SK-N-SH treated with all-trans-retinoic acid at 6 μM for 48 hours (cell line): ENCODE measurements around the gene TXLNG.

Source experiments
- ATAC-seq: fragments of 200-7000 bp; cut with Tn5 transposase; 3 replicates; pipeline ENCODE4 v1.9.1; 2020; ENCODE audit warnings: mild to moderate bottlenecking, moderate library complexity
- BACH2 ChIP-seq: fragments of 250-450 bp; sonication (Bioruptor Pico); IDR thresholded peaks from 2 replicates; pipeline ENCODE4 v1.9.0; 2021; ENCODE audit warnings: mild to moderate bottlenecking, borderline replicate concordance
- CSDC2 ChIP-seq: fragments of 250-450 bp; sonication (Bioruptor Pico); IDR thresholded peaks from 2 replicates; pipeline ENCODE4 v1.5.0; 2020; ENCODE audit warnings: mild to moderate bottlenecking, moderate library complexity
- ESRRG ChIP-seq: fragments of 250-450 bp; sonication (Bioruptor Pico); IDR thresholded peaks from 2 replicates; pipeline ENCODE4 v1.6.1; 2021; ENCODE audit warnings: mild to moderate bottlenecking
- GLIS3 ChIP-seq: fragments of 250-450 bp; sonication (Bioruptor Pico); IDR thresholded peaks from 2 replicates; pipeline ENCODE4 v1.5.0; 2020; ENCODE audit warnings: mild to moderate bottlenecking, moderate library complexity
- ISL1 ChIP-seq: fragments of 250-450 bp; sonication (Bioruptor Pico); IDR thresholded peaks from 2 replicates; pipeline ENCODE4 v2.1.2; 2022; ENCODE audit warnings: mild to moderate bottlenecking, moderate library complexity
- OSR1 ChIP-seq: fragments of 250-450 bp; sonication (Bioruptor Pico); IDR thresholded peaks from 2 replicates; pipeline ENCODE4 v1.8.0; 2022; ENCODE audit warnings: moderate library complexity, mild to moderate bottlenecking, inconsistent platforms
- PPARA ChIP-seq: fragments of 250-450 bp; sonication (Bioruptor Pico); IDR thresholded peaks from 2 replicates; pipeline ENCODE4 v1.5.0; 2020; ENCODE audit warnings: mild to moderate bottlenecking, borderline replicate concordance
- RARB ChIP-seq: fragments of 250-450 bp; sonication (Bioruptor Pico); IDR thresholded peaks from 2 replicates; pipeline ENCODE4 v1.8.0; 2021; ENCODE audit warnings: mild to moderate bottlenecking, moderate library complexity
- SNAI2 ChIP-seq: fragments of 250-450 bp; sonication (Bioruptor Pico); IDR thresholded peaks from 2 replicates; pipeline ENCODE4 v1.5.0; 2020; ENCODE audit warnings: mild to moderate bottlenecking, moderate library complexity
- TCF4 ChIP-seq: fragments of 250-450 bp; sonication (Bioruptor Pico); IDR thresholded peaks from 2 replicates; pipeline ENCODE4 v1.8.0; 2021; ENCODE audit warnings: mild to moderate bottlenecking, moderate library complexity, borderline replicate concordance
- TOX ChIP-seq: fragments of 250-450 bp; sonication (Bioruptor Pico); IDR thresholded peaks from 2 replicates; pipeline ENCODE4 v1.8.0; 2021; ENCODE audit warnings: mild to moderate bottlenecking, moderate library complexity, borderline replicate concordance
- ZC3H10 ChIP-seq: fragments of 250-450 bp; sonication (Bioruptor Pico); IDR thresholded peaks from 2 replicates; pipeline ENCODE4 v1.5.1; 2021; ENCODE audit warnings: mild to moderate bottlenecking, moderate library complexity
- ZFP30 ChIP-seq: fragments of 450-650 bp; formaldehyde crosslinking; IDR thresholded peaks from 2 replicates; pipeline ENCODE4 v1.5.0; 2022; ENCODE audit warnings: mild to moderate bottlenecking, moderate library complexity
- ZNF565 ChIP-seq: fragments of 450-650 bp; formaldehyde crosslinking; conservative IDR thresholded peaks from 2 replicates; pipeline ENCODE4 v1.5.0; 2020; ENCODE audit warnings: low read depth, mild to moderate bottlenecking, moderate library complexity
- ZNF8 ChIP-seq: fragments of 450-650 bp; formaldehyde crosslinking; IDR thresholded peaks from 2 replicates; pipeline ENCODE4 v1.5.0; 2020; ENCODE audit warnings: mild to moderate bottlenecking, moderate library complexity
- TF ChIP-seq, protein P1 (sequence below): fragments of 250-450 bp; sonication (Bioruptor Pico); IDR thresholded peaks from 2 replicates; pipeline ENCODE4 v1.5.1; 2021; ENCODE audit warnings: mild to moderate bottlenecking, moderate library complexity
- TF ChIP-seq, protein P2 (sequence below): fragments of 250-450 bp; sonication (Bioruptor Pico); IDR thresholded peaks from 2 replicates; pipeline ENCODE4 v1.5.0; 2020; ENCODE audit warnings: mild to moderate bottlenecking, moderate library complexity
- TF ChIP-seq, protein P3 (sequence below): fragments of 250-450 bp; sonication (Bioruptor Pico); IDR thresholded peaks from 2 replicates; pipeline ENCODE4 v1.8.0; 2020; ENCODE audit warnings: mild to moderate bottlenecking, moderate library complexity, borderline replicate concordance
- TF ChIP-seq, protein P4 (sequence below): fragments of 250-450 bp; sonication (Bioruptor Pico); IDR thresholded peaks from 2 replicates; pipeline ENCODE4 v1.5.1; 2020; ENCODE audit warnings: low read depth, mild to moderate bottlenecking, moderate library complexity

TXLNG gene

DNA sequence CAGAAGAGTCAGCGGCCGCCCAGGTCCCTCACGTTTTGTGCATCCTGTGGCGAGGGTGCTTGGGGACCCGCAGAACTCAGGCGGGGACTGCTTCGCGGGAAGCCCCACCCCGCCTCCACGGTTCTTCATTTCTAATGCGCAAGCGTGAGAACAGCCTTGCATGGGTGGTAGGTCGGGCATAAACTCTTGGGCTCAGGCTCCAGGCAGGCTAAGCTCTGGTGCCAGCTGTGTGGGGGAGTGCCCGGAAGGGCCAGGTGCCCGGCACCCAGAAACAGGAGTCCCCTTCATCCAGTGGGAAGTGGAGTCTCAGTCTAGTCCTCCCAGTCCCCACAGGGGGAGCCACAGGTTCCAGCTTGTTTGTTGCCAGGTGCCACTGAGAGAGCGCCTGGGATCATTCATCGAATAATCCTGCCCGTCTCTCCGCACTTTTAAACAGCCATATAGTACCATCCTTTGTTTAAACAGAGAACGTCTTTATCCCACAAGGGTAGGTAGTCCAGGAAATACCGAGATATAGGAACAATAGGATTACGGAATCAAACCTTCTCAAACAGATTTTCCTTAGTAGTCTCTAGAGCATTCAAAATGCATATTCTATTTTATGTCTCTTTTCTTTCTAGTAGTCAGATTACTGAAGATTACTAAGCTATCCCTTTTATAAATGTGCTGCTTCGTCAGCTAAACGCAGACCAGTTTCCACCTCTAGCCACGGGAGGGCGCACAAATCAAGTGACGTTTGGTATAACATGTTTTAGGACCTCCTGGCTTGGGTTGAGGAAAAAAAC is 96.6 kb downstream of the TXLNG start:
- peak; percentile 90 for ATAC-seq
- TF ChIP-seq, protein P1, sequence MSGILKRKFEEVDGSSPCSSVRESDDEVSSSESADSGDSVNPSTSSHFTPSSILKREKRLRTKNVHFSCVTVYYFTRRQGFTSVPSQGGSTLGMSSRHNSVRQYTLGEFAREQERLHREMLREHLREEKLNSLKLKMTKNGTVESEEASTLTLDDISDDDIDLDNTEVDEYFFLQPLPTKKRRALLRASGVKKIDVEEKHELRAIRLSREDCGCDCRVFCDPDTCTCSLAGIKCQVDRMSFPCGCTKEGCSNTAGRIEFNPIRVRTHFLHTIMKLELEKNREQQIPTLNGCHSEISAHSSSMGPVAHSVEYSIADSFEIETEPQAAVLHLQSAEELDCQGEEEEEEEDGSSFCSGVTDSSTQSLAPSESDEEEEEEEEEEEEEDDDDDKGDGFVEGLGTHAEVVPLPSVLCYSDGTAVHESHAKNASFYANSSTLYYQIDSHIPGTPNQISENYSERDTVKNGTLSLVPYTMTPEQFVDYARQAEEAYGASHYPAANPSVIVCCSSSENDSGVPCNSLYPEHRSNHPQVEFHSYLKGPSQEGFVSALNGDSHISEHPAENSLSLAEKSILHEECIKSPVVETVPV (CRISPR knock-in tag) = no peak
- TF ChIP-seq ZC3H10 (CRISPR knock-in tag) (no peak), ISL1 (no peak), BACH2 (CRISPR knock-in tag) (no peak), GLIS3 (CRISPR knock-in tag) (no peak), ZNF8 (no peak), ESRRG (CRISPR knock-in tag) (no peak), TOX (CRISPR knock-in tag) (no peak), ZNF565 (CRISPR knock-in tag) (no peak), RARB (CRISPR knock-in tag) (no peak), SNAI2 (CRISPR knock-in tag) (no peak), OSR1 (CRISPR knock-in tag) (no peak), ZFP30 (CRISPR knock-in tag) (no peak)
- TF ChIP-seq, protein P2, sequence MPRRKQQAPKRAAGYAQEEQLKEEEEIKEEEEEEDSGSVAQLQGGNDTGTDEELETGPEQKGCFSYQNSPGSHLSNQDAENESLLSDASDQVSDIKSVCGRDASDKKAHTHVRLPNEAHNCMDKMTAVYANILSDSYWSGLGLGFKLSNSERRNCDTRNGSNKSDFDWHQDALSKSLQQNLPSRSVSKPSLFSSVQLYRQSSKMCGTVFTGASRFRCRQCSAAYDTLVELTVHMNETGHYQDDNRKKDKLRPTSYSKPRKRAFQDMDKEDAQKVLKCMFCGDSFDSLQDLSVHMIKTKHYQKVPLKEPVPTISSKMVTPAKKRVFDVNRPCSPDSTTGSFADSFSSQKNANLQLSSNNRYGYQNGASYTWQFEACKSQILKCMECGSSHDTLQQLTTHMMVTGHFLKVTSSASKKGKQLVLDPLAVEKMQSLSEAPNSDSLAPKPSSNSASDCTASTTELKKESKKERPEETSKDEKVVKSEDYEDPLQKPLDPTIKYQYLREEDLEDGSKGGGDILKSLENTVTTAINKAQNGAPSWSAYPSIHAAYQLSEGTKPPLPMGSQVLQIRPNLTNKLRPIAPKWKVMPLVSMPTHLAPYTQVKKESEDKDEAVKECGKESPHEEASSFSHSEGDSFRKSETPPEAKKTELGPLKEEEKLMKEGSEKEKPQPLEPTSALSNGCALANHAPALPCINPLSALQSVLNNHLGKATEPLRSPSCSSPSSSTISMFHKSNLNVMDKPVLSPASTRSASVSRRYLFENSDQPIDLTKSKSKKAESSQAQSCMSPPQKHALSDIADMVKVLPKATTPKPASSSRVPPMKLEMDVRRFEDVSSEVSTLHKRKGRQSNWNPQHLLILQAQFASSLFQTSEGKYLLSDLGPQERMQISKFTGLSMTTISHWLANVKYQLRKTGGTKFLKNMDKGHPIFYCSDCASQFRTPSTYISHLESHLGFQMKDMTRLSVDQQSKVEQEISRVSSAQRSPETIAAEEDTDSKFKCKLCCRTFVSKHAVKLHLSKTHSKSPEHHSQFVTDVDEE = no peak
- TF ChIP-seq, protein P3, sequence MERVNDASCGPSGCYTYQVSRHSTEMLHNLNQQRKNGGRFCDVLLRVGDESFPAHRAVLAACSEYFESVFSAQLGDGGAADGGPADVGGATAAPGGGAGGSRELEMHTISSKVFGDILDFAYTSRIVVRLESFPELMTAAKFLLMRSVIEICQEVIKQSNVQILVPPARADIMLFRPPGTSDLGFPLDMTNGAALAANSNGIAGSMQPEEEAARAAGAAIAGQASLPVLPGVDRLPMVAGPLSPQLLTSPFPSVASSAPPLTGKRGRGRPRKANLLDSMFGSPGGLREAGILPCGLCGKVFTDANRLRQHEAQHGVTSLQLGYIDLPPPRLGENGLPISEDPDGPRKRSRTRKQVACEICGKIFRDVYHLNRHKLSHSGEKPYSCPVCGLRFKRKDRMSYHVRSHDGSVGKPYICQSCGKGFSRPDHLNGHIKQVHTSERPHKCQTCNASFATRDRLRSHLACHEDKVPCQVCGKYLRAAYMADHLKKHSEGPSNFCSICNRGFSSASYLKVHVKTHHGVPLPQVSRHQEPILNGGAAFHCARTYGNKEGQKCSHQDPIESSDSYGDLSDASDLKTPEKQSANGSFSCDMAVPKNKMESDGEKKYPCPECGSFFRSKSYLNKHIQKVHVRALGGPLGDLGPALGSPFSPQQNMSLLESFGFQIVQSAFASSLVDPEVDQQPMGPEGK (CRISPR knock-in tag) = no peak
- TF ChIP-seq, all 23 proteins: peak for 0

DNA sequence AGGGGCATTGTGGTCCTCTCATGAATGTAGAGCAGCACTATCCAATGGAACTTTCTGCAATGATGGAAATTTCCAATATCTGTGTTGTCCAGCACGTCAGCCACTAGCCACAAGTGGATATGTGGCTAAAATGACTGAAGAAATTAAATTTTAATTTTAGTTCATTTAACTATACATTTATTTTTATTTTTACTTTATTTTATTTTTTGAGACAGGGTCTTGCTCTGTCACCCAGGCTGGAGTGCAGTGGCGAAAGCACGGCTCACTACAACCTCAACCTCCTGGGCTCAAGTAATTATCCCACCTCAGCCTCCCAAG is 97.2 kb downstream of the TXLNG start:
- TF ChIP-seq BACH2 (CRISPR knock-in tag) (no peak), ESRRG (CRISPR knock-in tag) (no peak)
- ATAC-seq = no peak

DNA sequence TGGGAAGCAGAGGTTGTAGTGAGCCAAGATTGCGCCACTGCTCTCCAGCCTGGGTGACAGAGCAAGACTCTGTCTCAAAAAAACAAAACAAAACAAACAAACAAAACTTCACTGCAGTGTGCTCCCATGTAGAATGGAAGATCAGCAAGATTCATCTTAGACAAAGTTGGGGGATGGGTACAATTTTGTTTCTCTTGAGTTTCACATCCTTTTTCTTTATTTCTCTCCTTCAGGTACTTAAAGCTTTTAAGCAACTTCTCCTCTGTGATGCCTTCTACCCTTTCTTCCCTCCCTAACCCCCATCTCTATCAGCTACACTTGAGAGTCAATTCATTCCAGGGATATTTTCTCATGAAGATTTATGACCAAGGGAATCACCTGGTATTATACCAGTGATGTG is 99.4 kb downstream of the TXLNG start:
- TF ChIP-seq TCF4 (no peak), ESRRG (CRISPR knock-in tag) (no peak), ISL1 (no peak), RARB (CRISPR knock-in tag) (no peak), CSDC2 (CRISPR knock-in tag) (no peak), OSR1 (CRISPR knock-in tag) (no peak), PPARA (CRISPR knock-in tag) (no peak), BACH2 (CRISPR knock-in tag) (no peak), ZFP30 (CRISPR knock-in tag) (no peak), ZC3H10 (CRISPR knock-in tag) (no peak)
- TF ChIP-seq, protein P1 (CRISPR knock-in tag) = no peak
- TF ChIP-seq, protein P4, sequence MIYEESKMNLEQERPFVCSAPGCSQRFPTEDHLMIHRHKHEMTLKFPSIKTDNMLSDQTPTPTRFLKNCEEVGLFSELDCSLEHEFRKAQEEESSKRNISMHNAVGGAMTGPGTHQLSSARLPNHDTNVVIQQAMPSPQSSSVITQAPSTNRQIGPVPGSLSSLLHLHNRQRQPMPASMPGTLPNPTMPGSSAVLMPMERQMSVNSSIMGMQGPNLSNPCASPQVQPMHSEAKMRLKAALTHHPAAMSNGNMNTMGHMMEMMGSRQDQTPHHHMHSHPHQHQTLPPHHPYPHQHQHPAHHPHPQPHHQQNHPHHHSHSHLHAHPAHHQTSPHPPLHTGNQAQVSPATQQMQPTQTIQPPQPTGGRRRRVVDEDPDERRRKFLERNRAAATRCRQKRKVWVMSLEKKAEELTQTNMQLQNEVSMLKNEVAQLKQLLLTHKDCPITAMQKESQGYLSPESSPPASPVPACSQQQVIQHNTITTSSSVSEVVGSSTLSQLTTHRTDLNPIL (CRISPR knock-in tag) = no peak
- TF ChIP-seq, protein P3 (CRISPR knock-in tag) = no peak
- TF ChIP-seq, all 23 proteins: peak for 0
- ATAC-seq = no peak
